ENCODE results near the gene SARM1.

SARM1 gene

DNA sequence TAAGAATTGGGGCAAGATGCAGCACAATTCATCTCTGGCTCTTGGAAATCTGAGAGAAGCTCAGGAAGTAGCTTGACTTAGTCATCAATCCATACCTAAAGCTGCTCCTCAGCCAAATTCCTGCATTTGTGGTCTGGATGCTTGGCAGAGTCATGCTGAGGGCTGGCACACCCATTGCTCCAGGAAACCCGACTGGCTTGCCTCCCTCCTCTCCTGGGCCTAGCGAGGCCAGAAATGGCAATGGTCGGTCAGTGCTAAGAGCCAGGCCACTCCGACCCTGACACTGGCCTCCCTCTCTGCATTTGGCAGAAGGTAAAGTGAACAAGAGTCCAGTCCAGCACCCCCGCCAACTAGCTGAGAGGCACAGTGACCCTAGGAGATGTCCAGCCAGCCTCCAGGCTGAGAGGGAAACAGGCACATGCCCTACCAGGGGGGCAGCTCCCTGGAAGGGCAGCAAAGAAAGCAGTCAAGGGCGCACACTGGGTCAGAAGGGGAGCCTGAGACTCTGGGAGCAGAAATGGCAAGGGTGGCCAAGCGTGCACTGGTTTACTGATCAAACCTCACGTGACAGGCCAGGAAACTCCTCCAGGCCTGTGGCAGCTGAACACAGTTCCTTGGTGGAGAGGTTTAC, 24.1 kb upstream of the SARM1 start:
- TF ChIP-seq, protein P1, sequence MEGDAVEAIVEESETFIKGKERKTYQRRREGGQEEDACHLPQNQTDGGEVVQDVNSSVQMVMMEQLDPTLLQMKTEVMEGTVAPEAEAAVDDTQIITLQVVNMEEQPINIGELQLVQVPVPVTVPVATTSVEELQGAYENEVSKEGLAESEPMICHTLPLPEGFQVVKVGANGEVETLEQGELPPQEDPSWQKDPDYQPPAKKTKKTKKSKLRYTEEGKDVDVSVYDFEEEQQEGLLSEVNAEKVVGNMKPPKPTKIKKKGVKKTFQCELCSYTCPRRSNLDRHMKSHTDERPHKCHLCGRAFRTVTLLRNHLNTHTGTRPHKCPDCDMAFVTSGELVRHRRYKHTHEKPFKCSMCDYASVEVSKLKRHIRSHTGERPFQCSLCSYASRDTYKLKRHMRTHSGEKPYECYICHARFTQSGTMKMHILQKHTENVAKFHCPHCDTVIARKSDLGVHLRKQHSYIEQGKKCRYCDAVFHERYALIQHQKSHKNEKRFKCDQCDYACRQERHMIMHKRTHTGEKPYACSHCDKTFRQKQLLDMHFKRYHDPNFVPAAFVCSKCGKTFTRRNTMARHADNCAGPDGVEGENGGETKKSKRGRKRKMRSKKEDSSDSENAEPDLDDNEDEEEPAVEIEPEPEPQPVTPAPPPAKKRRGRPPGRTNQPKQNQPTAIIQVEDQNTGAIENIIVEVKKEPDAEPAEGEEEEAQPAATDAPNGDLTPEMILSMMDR (IDR thresholded peaks at IDR 0.05; ENCODE audit: low read depth, low read length) = no peak
- TF ChIP-seq EZH2phosphoT487 (IDR thresholded peaks at IDR 0.05; ENCODE audit: low read depth) = no peak
- Histone ChIP-seq H3K79me2 (ENCODE audit: low read length) (no peaks in the 10 kb centered on the region), H3K27me3 (ENCODE audit: low read depth, low read length) (no peaks in the 10 kb centered on the region), H3K4me3 (ENCODE audit: low read length) (no peak overlapping the region), H3K4me2 (ENCODE audit: low read length) (no peak overlapping the region), H3K36me3 (replicated peaks; ENCODE audit: low read depth, low read length) (peaks cover 66% of the 10 kb centered on the region), H2AFZ (ENCODE audit: low read depth, low read length) (no peak overlapping the region), H4K20me1 (ENCODE audit: insufficient read depth, low read length) (no peaks in the 10 kb centered on the region), H3K27ac (ENCODE audit: low read length) (no peak overlapping the region), H3K9ac (ENCODE audit: low read length) (no peak overlapping the region), H3K4me1 (ENCODE audit: low read length) (no peaks in the 10 kb centered on the region), H3K9me3 (ENCODE audit: insufficient read depth, low read length) (no peaks in the 10 kb centered on the region)

DNA sequence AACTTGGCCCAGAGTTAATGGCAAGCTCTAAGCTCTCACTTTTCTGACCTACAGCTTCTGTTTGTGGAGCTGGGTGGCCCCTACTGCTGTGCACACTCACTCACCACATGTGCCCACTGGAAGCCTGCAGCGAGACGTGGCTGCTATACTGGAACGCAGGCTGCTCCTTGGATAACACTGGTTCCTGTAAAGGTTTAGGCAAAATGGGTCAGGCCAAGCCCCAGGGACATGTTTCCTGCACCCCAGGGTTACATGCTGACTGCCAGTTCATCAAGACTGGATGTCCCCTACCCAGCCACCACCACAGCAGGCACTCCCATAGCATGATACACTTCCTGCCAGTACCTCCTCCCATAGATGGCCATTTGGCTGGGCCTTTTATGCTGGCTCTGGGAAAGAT, 22.5 kb upstream of the SARM1 start:
- Histone ChIP-seq H3K4me3 (ENCODE audit: low read length) (no peak overlapping the region), H3K4me1 (ENCODE audit: low read length) (no peaks in the 10 kb centered on the region), H2AFZ (ENCODE audit: low read depth, low read length) (no peak overlapping the region), H3K9me3 (ENCODE audit: insufficient read depth, low read length) (no peaks in the 10 kb centered on the region), H3K27me3 (ENCODE audit: low read depth, low read length) (no peaks in the 10 kb centered on the region), H3K9ac (ENCODE audit: low read length) (no peak overlapping the region), H3K79me2 (ENCODE audit: low read length) (no peaks in the 10 kb centered on the region), H4K20me1 (ENCODE audit: insufficient read depth, low read length) (no peaks in the 10 kb centered on the region), H3K27ac (ENCODE audit: low read length) (no peak overlapping the region), H3K4me2 (ENCODE audit: low read length) (no peak overlapping the region), H3K36me3 (replicated peaks; ENCODE audit: low read depth, low read length) (peaks cover 74% of the 10 kb centered on the region)
- no peak for TF ChIP-seq EZH2phosphoT487 (IDR thresholded peaks at IDR 0.05; ENCODE audit: low read depth)

GRCh38 chr17:28350271-28350670, 21.2 kb upstream of the SARM1 start:
- Histone ChIP-seq H3K27me3 (ENCODE audit: low read depth, low read length) (no peaks in the 10 kb centered on the region), H3K4me3 (ENCODE audit: low read length) (no peak overlapping the region), H3K9me3 (ENCODE audit: insufficient read depth, low read length) (no peaks in the 10 kb centered on the region), H3K79me2 (ENCODE audit: low read length) (no peaks in the 10 kb centered on the region), H3K9ac (ENCODE audit: low read length) (no peak overlapping the region), H3K4me2 (ENCODE audit: low read length) (no peak overlapping the region), H3K36me3 (replicated peaks; ENCODE audit: low read depth, low read length) (peaks cover 77% of the 10 kb centered on the region), H2AFZ (ENCODE audit: low read depth, low read length) (no peak overlapping the region), H3K27ac (ENCODE audit: low read length) (no peak overlapping the region), H4K20me1 (ENCODE audit: insufficient read depth, low read length) (no peaks in the 10 kb centered on the region), H3K4me1 (ENCODE audit: low read length) (no peaks in the 10 kb centered on the region)
- TF ChIP-seq, protein P1 (IDR thresholded peaks at IDR 0.05; ENCODE audit: low read depth, low read length) = no peak
- no peak for TF ChIP-seq EZH2phosphoT487 (IDR thresholded peaks at IDR 0.05; ENCODE audit: low read depth)

GRCh38 chr17:28357061-28357900, 14.2 kb upstream of the SARM1 start, which contains the start of gene POLDIP2:
Gene POLDIP2, minus strand, starts transcription at chr17:28357527. Its CDS starts 79 bp downstream, at chr17:28357448.
- Histone ChIP-seq H3K4me2 (ENCODE audit: low read length) (peak within 1 kb of the TSS; percentile 97), H2AFZ (ENCODE audit: low read depth, low read length) (peak within 1 kb of the TSS; percentile 51; the same call in 1 of the 2 replicates), H3K27ac (ENCODE audit: low read length) (peak within 1 kb of the TSS; percentile 36; the same call in 1 of the 2 replicates), H3K9me3 (ENCODE audit: insufficient read depth, low read length) (no peaks in the 10 kb centered on the region), H3K9ac (ENCODE audit: low read length) (peak within 1 kb of the TSS; percentile 94), H4K20me1 (ENCODE audit: insufficient read depth, low read length) (no peaks in the 10 kb centered on the region), H3K36me3 (replicated peaks; ENCODE audit: low read depth, low read length) (peaks cover 46% of the 10 kb centered on the region), H3K4me3 (ENCODE audit: low read length) (peak within 1 kb of the TSS; percentile 90), H3K27me3 (ENCODE audit: low read depth, low read length) (no peaks in the 10 kb centered on the region), H3K4me1 (ENCODE audit: low read length) (peaks cover 19% of the 10 kb centered on the region), H3K79me2 (ENCODE audit: low read length) (peaks cover 37% of the 10 kb centered on the region)
- TF ChIP-seq EZH2phosphoT487 (IDR thresholded peaks at IDR 0.05; ENCODE audit: low read depth) = no peak
- TF ChIP-seq, protein P1 (IDR thresholded peaks at IDR 0.05; ENCODE audit: low read depth, low read length) = no peak
